HG03095 (cell line): ENCODE measurements around the gene RBMS3.
"Not testable (repeated sequence)": the region's sequence is repeated elsewhere in the genome, so short reads cannot be mapped to it uniquely, and the experiment has no call there.

ENCODE experiments used
- ATAC-seq: cut with Tn5 transposase; IDR thresholded peaks from one replicate; pipeline ENCODE4 v1.9.1; 2021; ENCODE audit warnings: moderate library complexity; ENCODE audit not compliant: unreplicated experiment

RBMS3 gene

DNA sequence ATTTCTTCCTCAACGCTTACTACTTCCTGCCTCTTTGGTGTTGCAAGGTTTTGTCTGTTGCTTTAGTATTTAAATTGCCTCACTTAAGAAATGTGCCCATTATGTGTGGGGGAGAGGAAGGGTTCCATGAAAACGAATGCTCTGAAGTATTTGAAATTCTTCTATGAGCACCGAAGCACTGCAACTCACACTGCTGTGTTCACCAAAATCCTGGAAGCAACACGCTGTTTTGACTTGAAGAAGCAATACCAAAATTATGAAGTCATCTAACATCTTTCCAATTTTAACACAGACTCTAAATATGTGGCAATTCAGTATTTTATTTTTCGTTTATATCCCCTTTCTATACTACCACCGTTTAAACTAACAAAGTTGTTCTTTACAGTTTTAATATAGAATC, 101.5 kb downstream of the RBMS3 start:
- ATAC-seq, result no peak

- no peak for ATAC-seq
Observed at GRCh38 chr3:29382845-29383244, 102.0 kb downstream of the RBMS3 start.

DNA sequence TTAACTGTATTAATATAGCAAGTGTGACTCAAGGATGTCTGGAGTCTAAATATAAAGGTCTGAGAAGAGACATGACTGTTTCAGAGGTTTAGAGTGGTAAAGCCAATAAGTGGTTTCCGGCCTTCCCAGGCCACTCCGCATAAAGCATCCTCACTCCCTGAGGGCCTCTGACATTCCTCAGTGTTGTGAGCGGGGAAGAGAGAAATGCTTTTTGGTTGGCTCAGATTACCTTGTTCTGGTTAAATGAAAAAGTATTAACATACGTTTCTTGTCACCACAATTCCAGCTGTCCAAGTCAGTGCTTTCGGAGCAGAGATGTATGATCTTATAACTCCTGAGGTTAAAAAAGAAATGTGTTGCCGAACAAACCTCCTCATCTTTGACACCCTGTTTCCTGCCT, 103.8 kb downstream of the RBMS3 start:
- ATAC-seq, result no peak

DNA sequence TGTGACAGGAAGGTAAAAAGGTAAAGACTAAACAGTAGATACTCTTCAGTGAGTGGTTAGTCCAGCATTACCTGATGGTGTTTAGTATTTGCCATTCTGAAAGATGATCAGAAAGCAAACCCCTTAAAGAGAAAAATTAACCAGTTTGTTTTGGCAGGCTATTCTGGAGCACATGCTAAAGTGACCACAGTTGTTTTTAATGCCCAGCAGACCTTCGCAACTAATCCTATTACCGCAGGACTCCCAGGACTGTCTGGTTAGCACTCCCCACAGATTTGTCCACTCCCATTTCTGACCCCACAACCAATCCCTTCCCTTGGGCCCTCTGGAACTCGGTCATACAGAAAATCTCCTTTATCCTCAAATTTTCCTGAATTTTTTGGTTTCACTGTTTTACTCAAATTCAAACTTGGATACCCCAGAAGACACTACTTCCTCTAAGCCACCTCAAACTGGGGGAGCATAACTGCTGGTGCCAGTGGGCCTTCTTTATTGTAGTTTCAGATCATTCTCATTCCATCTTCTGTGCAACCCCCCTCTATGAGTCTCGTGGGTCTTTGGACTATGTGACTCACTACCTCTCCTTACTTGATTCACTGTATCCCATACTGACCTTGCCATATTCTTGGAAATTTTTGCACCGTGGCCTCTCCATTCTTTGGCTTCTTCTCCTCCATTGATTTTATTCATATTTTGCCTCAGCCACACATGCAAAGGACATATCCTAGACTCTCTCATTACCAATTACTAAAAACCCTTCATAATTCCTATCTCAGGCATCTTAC, 104.4 kb downstream of the RBMS3 start:
- no peak for ATAC-seq

- ATAC-seq, result no peak
Observed at GRCh38 chr3:29389362-29389761, 108.5 kb downstream of the RBMS3 start.

GRCh38 chr3:29392625-29393388, 111.9 kb downstream of the RBMS3 start:
- no peak for ATAC-seq

GRCh38 chr3:29393946-29394345, 113.1 kb downstream of the RBMS3 start:
- ATAC-seq, result not testable (repeated sequence)

DNA sequence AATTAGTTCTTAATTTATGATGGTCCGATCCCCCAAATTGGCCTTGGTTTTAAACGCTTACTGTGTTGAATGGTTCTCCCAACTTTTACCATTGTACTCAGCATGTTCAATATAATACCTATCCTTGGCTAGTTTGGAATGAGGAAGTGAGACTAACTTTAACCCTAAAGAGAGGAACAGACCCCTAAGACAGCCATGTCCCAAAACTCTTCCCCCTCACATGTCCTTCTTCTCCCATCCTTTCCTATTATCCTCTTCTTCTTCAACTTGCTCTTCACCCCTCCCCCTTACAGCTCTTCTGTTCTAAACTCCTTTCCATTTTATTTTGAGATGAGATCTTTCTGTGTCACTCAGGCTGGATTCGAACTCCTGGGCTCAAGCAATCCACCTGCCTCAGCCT, 116.5 kb downstream of the RBMS3 start:
- ATAC-seq, result no peak

- no peak for ATAC-seq
Observed at GRCh38 chr3:29398787-29399186, 117.9 kb downstream of the RBMS3 start.

DNA sequence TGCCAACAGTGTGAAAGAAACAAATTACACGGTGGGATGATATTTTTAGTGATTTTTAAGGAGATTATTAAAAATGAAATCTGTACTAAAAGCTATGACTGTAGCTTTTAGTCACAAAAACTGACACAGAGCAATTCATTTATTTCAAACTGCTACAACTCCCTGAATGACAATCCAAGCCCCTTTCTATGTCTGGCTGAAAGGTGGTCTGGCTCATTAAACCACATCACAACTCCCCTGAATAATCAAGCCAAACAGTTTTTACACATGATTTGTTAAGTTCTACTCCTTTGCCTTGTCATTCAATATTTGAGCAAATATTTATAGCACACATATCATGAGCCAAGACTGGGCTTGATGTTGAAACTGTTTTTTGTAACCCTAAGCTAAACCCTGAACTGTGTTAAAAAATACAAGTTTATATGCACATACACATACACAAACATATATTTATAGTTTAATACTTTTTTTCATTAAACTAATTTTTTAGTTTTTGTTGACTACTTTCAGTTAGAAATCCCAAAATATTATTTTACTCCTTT, 125.5 kb downstream of the RBMS3 start:
- ATAC-seq, result no peak

DNA sequence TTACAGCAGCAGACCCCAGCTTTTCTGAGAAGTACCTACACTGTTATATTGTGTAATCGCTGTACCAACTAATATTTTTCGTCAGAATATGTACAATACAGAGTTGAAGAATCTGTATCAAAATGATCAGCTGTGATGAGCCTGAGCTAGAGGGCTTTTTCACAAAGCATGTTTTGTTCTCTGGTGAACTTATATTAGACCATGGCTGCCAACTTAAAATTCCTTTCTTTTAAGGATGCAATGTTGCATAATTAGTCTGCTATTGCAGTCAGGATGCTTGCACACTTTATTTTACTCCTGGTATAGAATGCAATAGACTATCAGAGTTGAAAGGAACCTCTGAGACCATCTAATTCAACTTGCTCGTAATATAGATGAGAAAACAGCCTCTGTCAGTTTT, 127.8 kb downstream of the RBMS3 start:
- no peak for ATAC-seq

GRCh38 chr3:29409409-29409808, 128.5 kb downstream of the RBMS3 start:
- ATAC-seq, result no peak

DNA sequence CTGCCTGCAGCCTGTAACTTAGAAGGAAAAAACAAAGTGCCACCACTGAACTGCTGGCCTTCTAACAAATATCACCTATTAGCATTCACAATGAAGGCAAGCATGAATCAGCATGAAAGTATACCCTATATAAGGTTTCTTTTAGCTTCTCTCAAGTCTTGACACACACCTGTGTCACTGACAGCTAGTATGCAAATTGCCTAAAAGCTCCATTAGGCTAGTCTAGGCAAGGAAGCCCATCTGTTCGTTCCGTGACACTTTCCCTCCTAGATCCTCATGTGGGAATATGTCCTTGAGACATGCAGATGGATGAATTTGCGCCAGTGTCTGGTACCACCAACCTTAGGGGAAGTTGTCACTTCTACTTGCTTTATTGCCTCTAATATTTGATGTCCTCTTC, 129.3 kb downstream of the RBMS3 start:
- no peak for ATAC-seq

DNA sequence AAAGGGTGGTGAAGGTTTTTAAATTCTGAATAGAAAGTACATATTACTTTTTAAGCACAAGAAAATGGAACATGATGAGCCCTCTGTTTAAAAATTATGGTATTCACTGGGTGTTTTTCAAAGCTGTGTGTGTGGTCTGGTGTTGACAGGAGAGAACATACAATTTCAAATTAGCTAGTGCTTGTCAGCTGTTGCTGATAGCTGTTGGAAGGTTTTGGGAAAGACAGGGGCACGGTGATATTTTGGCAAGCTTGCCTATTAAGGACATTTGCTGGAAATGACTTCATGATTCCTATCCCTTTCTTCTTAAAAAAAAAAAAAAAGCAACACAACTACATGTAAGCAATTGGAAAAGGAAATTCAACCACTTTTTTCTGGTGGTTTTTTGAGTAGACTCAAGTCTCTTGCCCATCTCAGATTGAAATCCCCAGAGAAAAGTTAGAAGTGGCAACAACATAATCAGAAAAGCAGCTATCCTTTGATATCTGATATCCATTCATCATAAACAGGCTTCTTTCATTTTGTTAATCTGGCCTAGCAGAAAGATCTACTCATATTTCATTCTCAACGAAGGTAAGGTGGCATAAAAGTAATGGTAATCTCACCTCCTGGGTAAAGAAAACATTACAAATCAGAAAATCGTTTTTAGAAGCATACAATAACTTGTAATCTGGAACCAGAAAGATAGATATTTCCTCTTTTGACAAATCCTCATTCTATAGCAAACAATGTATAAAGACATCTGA, 130.0 kb downstream of the RBMS3 start:
- ATAC-seq, result no peak

DNA sequence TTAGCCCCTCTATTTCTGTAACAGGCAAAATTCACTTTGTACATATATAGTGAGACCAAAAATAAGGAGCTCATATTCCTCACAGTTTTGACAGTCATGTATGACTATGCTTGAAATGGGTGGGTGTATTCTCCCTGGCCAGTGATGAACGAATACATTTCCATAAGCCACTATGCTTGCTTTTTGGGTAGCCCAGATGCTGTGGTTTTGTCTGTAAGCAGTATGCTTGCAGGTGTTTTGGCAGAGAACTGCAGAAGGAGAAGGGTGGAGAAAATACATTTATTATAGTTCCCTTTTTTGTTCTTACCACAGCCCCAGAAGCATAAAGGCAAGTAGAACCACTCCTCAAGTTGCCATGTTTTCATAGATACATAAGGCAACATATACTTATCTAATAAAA, 131.2 kb downstream of the RBMS3 start:
- ATAC-seq, result no peak

- ATAC-seq, result no peak
Observed at GRCh38 chr3:29414468-29415224, 133.8 kb downstream of the RBMS3 start.

GRCh38 chr3:29415482-29416223, 134.8 kb downstream of the RBMS3 start:
- no peak for ATAC-seq

- no peak for ATAC-seq
Observed at GRCh38 chr3:29416514-29416913, 135.6 kb downstream of the RBMS3 start.

GRCh38 chr3:29420106-29420505, 139.2 kb downstream of the RBMS3 start:
- ATAC-seq, result no peak
